Activated CD4-positive, CD25-positive, alpha-beta regulatory T cell treated with anti-CD3 and anti-CD28 coated beads, Interleukin-2, amount 50 U/mL, for 72 hours (primary cell): ENCODE data around the gene C2orf42.
"Not testable (repeated sequence)": the region's sequence is repeated elsewhere in the genome, so short reads cannot be mapped to it uniquely, and the experiment has no call there.

Experiments
- DNase-seq: peaks from one replicate; pipeline ENCODE4 v3.0.0; 2021

C2orf42 gene

GRCh38 chr2:70169654-70170245 lies 21.1 kb downstream of the C2orf42 start:
- DNase-seq: not testable (repeated sequence)

GRCh38 chr2:70161069-70161534 lies 29.7 kb downstream of the C2orf42 start:
- no peak for DNase-seq

GRCh38 chr2:70160545-70160944 lies 30.3 kb downstream of the C2orf42 start:
- DNase-seq: no peak

GRCh38 chr2:70149130-70149686 lies 41.6 kb downstream of the C2orf42 start:
- not testable (repeated sequence) for DNase-seq

GRCh38 chr2:70148211-70148760 lies 42.5 kb downstream of the C2orf42 start:
- DNase-seq: not testable (repeated sequence)

GRCh38 chr2:70145851-70146739 lies 44.7 kb downstream of the C2orf42 start:
- DNase-seq: no peak

GRCh38 chr2:70145144-70145490 lies 45.7 kb downstream of the C2orf42 start:
- no peak for DNase-seq

GRCh38 chr2:70144443-70145143 lies 46.2 kb downstream of the C2orf42 start:
- no peak for DNase-seq

- DNase-seq: peak; percentile 48
Measured at GRCh38 chr2:70143314-70144150, 47.3 kb downstream of the C2orf42 start.

GRCh38 chr2:70142590-70143313 lies 48.1 kb downstream of the C2orf42 start:
- DNase-seq: peak; percentile 99

- no peak for DNase-seq
Measured at GRCh38 chr2:70141902-70142589, 48.8 kb downstream of the C2orf42 start.

GRCh38 chr2:70141212-70141901 lies 49.5 kb downstream of the C2orf42 start:
- DNase-seq: peak; percentile 64

GRCh38 chr2:70140791-70141211 lies 50.0 kb downstream of the C2orf42 start:
- DNase-seq: no peak

- not testable (repeated sequence) for DNase-seq
Measured at GRCh38 chr2:70134323-70134983, 56.4 kb downstream of the C2orf42 start.

- DNase-seq: no peak
Measured at GRCh38 chr2:70133491-70134322, 57.1 kb downstream of the C2orf42 start.

GRCh38 chr2:70133127-70133452 lies 57.7 kb downstream of the C2orf42 start:
- DNase-seq: no peak

- no peak for DNase-seq
Measured at GRCh38 chr2:70132244-70133126, 58.3 kb downstream of the C2orf42 start.
